K562 (cell line): ENCODE results near the gene DENND5B. TPM values are rescaled to one million over a fixed set of nuclear protein-coding genes. Genes with fewer than 3 reads are reported as not detected.

ENCODE experiments used
- ATAC-seq: fragments of 200-7000 bp; cut with Tn5 transposase; 3 replicates; pipeline ENCODE4 v1.9.1; 2020; ENCODE audit warnings: moderate library complexity
- BruUV-seq: library from RNA; stranded (reverse); fragments of 400-500 nt; replicated peaks from 2 replicates; lab custom pipeline; 2021; lab: Mats Ljungman, UMichigan
- CTCF ChIA-PET: fragments of 300-600 bp; formaldehyde crosslinking; extraction: SDS; loops from one replicate; lab custom pipeline; 2021; ENCODE audit warnings: low intra/inter-chr PET ratio; lab: Yijun Ruan, JAX
- POLR2A ChIA-PET: fragments of 300-600, 350-650 bp; sonication (Branson Sonifier 250); formaldehyde crosslinking; extraction: SDS; loops from one replicate; lab custom pipeline; 2021; ENCODE audit warnings: antibody characterized with exemption, inconsistent platforms; lab: Yijun Ruan, JAX
- DNase-seq, 4 experiments: peaks; one replicate each; pipeline versions ENCODE4 v3.0.0 to v3.0.0-alpha.2; 2011 to 2018; ENCODE audit warnings: low spot score in 3 of 4, mixed read lengths in 3 of 4; ENCODE audit errors: extremely low read depth in 1 of 4
- FAIRE-seq: peaks from 2 replicates; lab custom pipeline; 2011; peaks lifted over from hg19 to GRCh38; lab: Jason Lieb, UNC
- H2AFZ ChIP-seq: 2 replicates; pipeline ENCODE4 v1.6.0; 2011; ENCODE audit warnings: low read depth, low read length, control low read depth, inconsistent platforms
- H3K27ac ChIP-seq: fragments of 200-600 bp; 3 replicates; pipeline ENCODE4 v1.8.0; 2011; ENCODE audit warnings: low read depth, mild to moderate bottlenecking, control low read depth, inconsistent platforms, low read length, moderate library complexity, mixed read lengths; ENCODE audit errors: extremely low read depth
- H3K27me3 ChIP-seq, 2 experiments: fragments of 300-600 bp in 1 of 2; 2 replicates in 1 of 2; 3 replicates in 1 of 2; pipeline versions ENCODE4 v1.6.0 to v1.8.0; 2011; ENCODE audit warnings: inconsistent platforms in 2 of 2, low read length in 2 of 2, mild to moderate bottlenecking in 1 of 2, mixed read lengths in 1 of 2, moderate library complexity in 1 of 2; ENCODE audit not compliant: control insufficient read depth in 2 of 2, insufficient read depth in 2 of 2
- H3K36me3 ChIP-seq: fragments of 300-600 bp; 3 replicates; pipeline ENCODE4 v1.8.0; 2011; ENCODE audit warnings: mild to moderate bottlenecking, low read length, inconsistent platforms; ENCODE audit not compliant: control insufficient read depth, insufficient read depth
- H3K4me1 ChIP-seq, 2 experiments: fragments of 200-600 bp in 1 of 2; replicated peaks in 1 of 2; 2 replicates in 1 of 2; 3 replicates in 1 of 2; pipeline versions ENCODE4 v1.5.1 to v1.8.0; 2011; ENCODE audit warnings: inconsistent platforms in 2 of 2, low read length in 2 of 2, mild to moderate bottlenecking in 1 of 2, mixed read lengths in 1 of 2, moderate library complexity in 1 of 2; ENCODE audit not compliant: control insufficient read depth in 2 of 2, insufficient read depth in 2 of 2
- H3K4me2 ChIP-seq: 2 replicates; pipeline ENCODE4 v1.6.1; 2011; ENCODE audit warnings: low read length, control low read depth, inconsistent platforms, mixed read lengths; ENCODE audit not compliant: insufficient read depth
- H3K4me3 ChIP-seq: fragments of 200-600 bp; sonication (generic), shearing (Covaris generic); 2 replicates; pipeline ENCODE4 v1.5.1; 2016; ENCODE audit warnings: control low read depth, inconsistent platforms
- H3K79me2 ChIP-seq: fragments of 200-600 bp; 3 replicates; pipeline ENCODE4 v1.8.0; 2011; ENCODE audit warnings: low read length, inconsistent platforms; ENCODE audit not compliant: control insufficient read depth, insufficient read depth
- H3K9ac ChIP-seq, 2 experiments: 2 replicates each; pipeline versions ENCODE4 v1.6.0 to v1.6.1; 2011; ENCODE audit warnings: low read depth in 2 of 2, low read length in 2 of 2, control low read depth in 1 of 2, inconsistent platforms in 1 of 2, mild to moderate bottlenecking in 1 of 2, mixed read lengths in 1 of 2; ENCODE audit not compliant: insufficient read depth in 1 of 2
- H3K9me1 ChIP-seq: one replicate; pipeline ENCODE4 v1.6.0; 2011; ENCODE audit warnings: inconsistent platforms, mild to moderate bottlenecking, low read length, moderate library complexity; ENCODE audit not compliant: control insufficient read depth, insufficient read depth
- H3K9me3 ChIP-seq: replicated peaks from 2 replicates; pipeline ENCODE4 v1.5.1; 2011; ENCODE audit warnings: low read depth, low read length, inconsistent platforms; ENCODE audit not compliant: control insufficient read depth, insufficient read depth
- H4K20me1 ChIP-seq: replicated peaks from 2 replicates; pipeline ENCODE4 v1.6.1; 2011; ENCODE audit warnings: low read length, inconsistent platforms, mixed read lengths; ENCODE audit not compliant: control insufficient read depth, insufficient read depth
- CBX1 ChIP-seq: sonication (generic); IDR thresholded peaks from 2 replicates; pipeline ENCODE4 v1.6.1; 2016; ENCODE audit warnings: antibody characterized with exemption, low read depth, mild to moderate bottlenecking
- CEBPB ChIP-seq: fragments of 450-650 bp; IDR thresholded peaks from 2 replicates; pipeline ENCODE4 v1.6.1; 2016; ENCODE audit warnings: missing genetic modification characterization, missing compliant biosample characterization
- ELF1 ChIP-seq: fragments of 200-800 bp; sonication (Bioruptor generic); IDR thresholded peaks from 2 replicates; pipeline ENCODE4 v1.6.1; 2016; ENCODE audit warnings: missing genetic modification characterization, missing compliant biosample characterization
- MYNN ChIP-seq, 2 experiments: sonication (generic); formaldehyde crosslinking in 1 of 2; IDR thresholded peaks; 2 replicates each; pipeline versions ENCODE4 v1.5.0 to v1.6.1; 2016 to 2020; ENCODE audit warnings: antibody characterized with exemption in 1 of 2, missing genetic modification reagents in 1 of 2
- NFE2 ChIP-seq: IDR thresholded peaks from 2 replicates; pipeline ENCODE4 v1.6.1; 2014; ENCODE audit warnings: antibody characterized with exemption, low read depth
- NFIC ChIP-seq: fragments of 450-650 bp; IDR thresholded peaks from 2 replicates; pipeline ENCODE4 v1.6.1; 2017; ENCODE audit warnings: mild to moderate bottlenecking, inconsistent platforms
- PATZ1 ChIP-seq: fragments of 250-450 bp; sonication (Bioruptor Pico); IDR thresholded peaks from 2 replicates; pipeline ENCODE4 v1.5.0; 2020; ENCODE audit warnings: mild to moderate bottlenecking, borderline replicate concordance
- RBM14 ChIP-seq: fragments of 200-400 bp; formaldehyde crosslinking; IDR thresholded peaks from 2 replicates; pipeline ENCODE4 v1.6.1; 2018; ENCODE audit warnings: low read depth, mild to moderate bottlenecking, low read length, moderate library complexity, borderline replicate concordance; ENCODE audit not compliant: insufficient read depth
- RBM22 ChIP-seq: fragments of 200-400 bp; formaldehyde crosslinking; IDR thresholded peaks from 2 replicates; pipeline ENCODE4 v1.6.1; 2018; ENCODE audit warnings: low read length, low read depth; ENCODE audit not compliant: poor library complexity, severe bottlenecking
- SRSF3 ChIP-seq: fragments of 200-400 bp; formaldehyde crosslinking; IDR thresholded peaks from 2 replicates; pipeline ENCODE4 v1.6.1; 2016; ENCODE audit warnings: mild to moderate bottlenecking, low read length, moderate library complexity; ENCODE audit not compliant: insufficient read depth
- XRCC5 ChIP-seq: fragments of 200-400 bp; formaldehyde crosslinking; IDR thresholded peaks from 2 replicates; pipeline ENCODE4 v1.6.1; 2017; ENCODE audit warnings: low read depth, mild to moderate bottlenecking, low read length
- ZNF133 ChIP-seq: fragments of 250-450 bp; sonication (Bioruptor Pico); IDR thresholded peaks from 2 replicates; pipeline ENCODE4 v1.4.0; 2020; ENCODE audit warnings: mild to moderate bottlenecking
- ZNF224 ChIP-seq: sonication (generic); formaldehyde crosslinking; IDR thresholded peaks from 2 replicates; pipeline ENCODE4 v1.8.0; 2022; ENCODE audit warnings: mild to moderate bottlenecking, missing genetic modification reagents
- ZNF23 ChIP-seq: fragments of 250-450 bp; sonication (Bioruptor Pico); IDR thresholded peaks from 2 replicates; pipeline ENCODE4 v1.4.0; 2020; ENCODE audit warnings: mild to moderate bottlenecking
- WGBS: fragments of 100-300 bp; shearing (Covaris generic); methylation state at CpG from one replicate; pipeline ENCODE4 v1.1.6; 2016; ENCODE audit warnings: low coverage, mixed read lengths; ENCODE audit not compliant: insufficient coverage; ENCODE audit errors: missing lambda C conversion rate; 5-methylcytosine and 5-hydroxymethylcytosine counted together
- in situ Hi-C: fragments of 300-500 bp; cut with MboI; formaldehyde crosslinking; loops from 4 replicates; pipeline ENCODE4 v1.15.0; 2018; ENCODE audit warnings: inconsistent platforms, mixed read lengths
- intact Hi-C: fragments of 100-400 bp; cut with micrococcal nuclease; formaldehyde crosslinking; loops from 2 replicates; pipeline ENCODE4 v1.14.2; 2022
- polyA plus RNA-seq, 8 experiments: library from polyadenylated mRNA; depleted of rRNA in 4 of 8; stranded (reverse) in 5 of 8; unstranded in 3 of 8; fragments of >200 nt; fragmentation: Nextera tagmentation in 2 of 8; fragmentation: Illumina TruSeq in 1 of 8; extraction: Ambion mirVana in 2 of 8; extraction: Trizol in 1 of 8; gene quantifications; 2 replicates each; pipeline versions ENCODE4 v1.2.1 to v1.2.3, GENCODE V29; 2011 to 2014; ENCODE audit warnings: inconsistent platforms in 1 of 8, missing spikeins in 1 of 8
- total RNA-seq, 7 experiments: library from RNA; depleted of rRNA in 6 of 7; stranded (reverse); fragments of >200 nt in 6 of 7; fragmentation: Illumina TruSeq in 2 of 7; extraction: Trizol in 2 of 7; gene quantifications; 2 replicates each; pipeline versions ENCODE4 v1.2.1 to v1.2.3, GENCODE V29; 2011 to 2021; ENCODE audit warnings: low replicate concordance in 1 of 7
- TF ChIP-seq, protein P1 (sequence below), 2 experiments: fragments of 450-650 bp in 1 of 2; IDR thresholded peaks; 2 replicates each; pipeline ENCODE4 v1.6.1; 2011 to 2017; ENCODE audit warnings: low read depth in 2 of 2, antibody characterized with exemption in 1 of 2, borderline replicate concordance in 1 of 2, low read length in 1 of 2, mild to moderate bottlenecking in 1 of 2, mixed read lengths in 1 of 2; ENCODE audit not compliant: control insufficient read depth in 1 of 2

Gene DENND5B
- total and polyA plus RNA-seq, 9 of the 15 experiments (the other 6 are each of a cell fraction or from before 2014, with no cell fraction given), result 0.99 to 6.0 (median 3.6) TPM

- Histone ChIP-seq H3K9ac (no peak overlapping the region), H3K4me3 (no peak overlapping the region), H3K4me2 (no peak overlapping the region), H3K79me2 (no peaks in the 10 kb centered on the region), H3K27me3 (peaks cover 8 to 12% of the 10 kb centered on the region in 2 experiments; a peak in 3 of 5 replicates), H3K9me1 (no peaks in the 10 kb centered on the region), H3K36me3 (no peaks in the 10 kb centered on the region), H3K4me1 (peaks cover 0 to 3% of the 10 kb centered on the region in 2 experiments; a peak in 3 of 5 replicates), H3K27ac (no peak overlapping the region), H4K20me1 (no peaks in the 10 kb centered on the region), H3K9me3 (no peaks in the 10 kb centered on the region), H2AFZ (no peak overlapping the region)
- in situ Hi-C loops (no loop called here), intact Hi-C loops (no loop called here)
- ChIA-PET POLR2A (interaction anchor here (0.8 to 1.6 kb wide), 4 partner anchors 11 to 333 kb away, joined by 3 to 6 read pairs (median 3); no protein-coding TSS in a partner anchor), CTCF (no interaction called here)
- no peak; the same call in 2 of the 3 replicates for ATAC-seq
- BruUV-seq, result no TSS peak
- DNase-seq, result no peak
- WGBS, result 8% methylated on average over 5 of the region's 6 CpGs
- TF ChIP-seq NFIC (no peak), ZNF133 (CRISPR knock-in tag) (no peak), SRSF3 (no peak), XRCC5 (no peak), ELF1 (tag) (no peak), RBM14 (no peak), RBM22 (no peak), MYNN (IDR thresholded peaks at IDR 0.05) (no peak), MYNN (CRISPR knock-in tag; IDR thresholded peaks at IDR 0.05) (no peak), NFE2 (no peak), ZNF224 (CRISPR knock-in tag) (no peak), PATZ1 (CRISPR knock-in tag) (no peak), ZNF23 (CRISPR knock-in tag) (no peak), CBX1 (no peak), CEBPB (tag) (no peak)
- TF ChIP-seq, protein P1, sequence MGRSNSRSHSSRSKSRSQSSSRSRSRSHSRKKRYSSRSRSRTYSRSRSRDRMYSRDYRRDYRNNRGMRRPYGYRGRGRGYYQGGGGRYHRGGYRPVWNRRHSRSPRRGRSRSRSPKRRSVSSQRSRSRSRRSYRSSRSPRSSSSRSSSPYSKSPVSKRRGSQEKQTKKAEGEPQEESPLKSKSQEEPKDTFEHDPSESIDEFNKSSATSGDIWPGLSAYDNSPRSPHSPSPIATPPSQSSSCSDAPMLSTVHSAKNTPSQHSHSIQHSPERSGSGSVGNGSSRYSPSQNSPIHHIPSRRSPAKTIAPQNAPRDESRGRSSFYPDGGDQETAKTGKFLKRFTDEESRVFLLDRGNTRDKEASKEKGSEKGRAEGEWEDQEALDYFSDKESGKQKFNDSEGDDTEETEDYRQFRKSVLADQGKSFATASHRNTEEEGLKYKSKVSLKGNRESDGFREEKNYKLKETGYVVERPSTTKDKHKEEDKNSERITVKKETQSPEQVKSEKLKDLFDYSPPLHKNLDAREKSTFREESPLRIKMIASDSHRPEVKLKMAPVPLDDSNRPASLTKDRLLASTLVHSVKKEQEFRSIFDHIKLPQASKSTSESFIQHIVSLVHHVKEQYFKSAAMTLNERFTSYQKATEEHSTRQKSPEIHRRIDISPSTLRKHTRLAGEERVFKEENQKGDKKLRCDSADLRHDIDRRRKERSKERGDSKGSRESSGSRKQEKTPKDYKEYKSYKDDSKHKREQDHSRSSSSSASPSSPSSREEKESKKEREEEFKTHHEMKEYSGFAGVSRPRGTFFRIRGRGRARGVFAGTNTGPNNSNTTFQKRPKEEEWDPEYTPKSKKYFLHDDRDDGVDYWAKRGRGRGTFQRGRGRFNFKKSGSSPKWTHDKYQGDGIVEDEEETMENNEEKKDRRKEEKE (IDR thresholded peaks at IDR 0.05; ENCODE audit: borderline replicate concordance in 1 of 2, control insufficient read depth in 1 of 2, low read depth in 2 of 2, low read length in 1 of 2), result no peak
- FAIRE-seq, result no peak
Observed at GRCh38 chr12:31584782-31585181, 6.2 kb downstream of the DENND5B start.
